Lower leg skin (tissue), 3 donors: Measurements from ENCODE around the gene ST8SIA5.

ENCODE experiments used
- POLR2A ChIP-seq, 2 donors: fragments of 450-650 bp; IDR thresholded peaks; one replicate each; pipeline ENCODE4 v1.6.1; 2016 to 2017; ENCODE audit warnings: antibody characterized with exemption in 2 of 2, mild to moderate bottlenecking in 1 of 2, moderate library complexity in 1 of 2
- TF ChIP-seq, protein P1 (sequence below), 3 donors: fragments of 450-650 bp; IDR thresholded peaks; one replicate each; pipeline ENCODE4 v1.5.1; 2016; ENCODE audit warnings: antibody characterized with exemption in 3 of 3, mild to moderate bottlenecking in 3 of 3, moderate library complexity in 2 of 3

DNA sequence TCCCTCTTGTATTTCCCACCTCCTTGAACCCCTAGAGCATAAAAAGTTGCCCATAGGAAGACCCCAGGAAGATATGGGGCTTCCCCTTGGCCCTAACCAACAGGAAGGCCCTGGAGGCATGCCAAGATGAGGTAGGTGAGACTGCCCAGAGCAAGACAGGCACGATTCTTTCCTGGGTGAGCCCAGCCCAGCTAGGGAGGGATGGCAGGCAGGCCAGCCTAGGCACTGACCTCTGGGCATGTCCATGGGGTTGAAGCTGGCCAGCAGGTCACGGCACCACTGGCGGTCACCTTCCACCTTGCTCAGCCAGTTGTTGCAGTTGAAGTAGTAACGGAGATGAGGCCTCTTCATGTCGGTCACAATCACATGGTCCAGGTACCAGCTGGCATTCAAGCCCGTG, 117.5 kb downstream of the ST8SIA5 start:
- TF ChIP-seq, protein P1, sequence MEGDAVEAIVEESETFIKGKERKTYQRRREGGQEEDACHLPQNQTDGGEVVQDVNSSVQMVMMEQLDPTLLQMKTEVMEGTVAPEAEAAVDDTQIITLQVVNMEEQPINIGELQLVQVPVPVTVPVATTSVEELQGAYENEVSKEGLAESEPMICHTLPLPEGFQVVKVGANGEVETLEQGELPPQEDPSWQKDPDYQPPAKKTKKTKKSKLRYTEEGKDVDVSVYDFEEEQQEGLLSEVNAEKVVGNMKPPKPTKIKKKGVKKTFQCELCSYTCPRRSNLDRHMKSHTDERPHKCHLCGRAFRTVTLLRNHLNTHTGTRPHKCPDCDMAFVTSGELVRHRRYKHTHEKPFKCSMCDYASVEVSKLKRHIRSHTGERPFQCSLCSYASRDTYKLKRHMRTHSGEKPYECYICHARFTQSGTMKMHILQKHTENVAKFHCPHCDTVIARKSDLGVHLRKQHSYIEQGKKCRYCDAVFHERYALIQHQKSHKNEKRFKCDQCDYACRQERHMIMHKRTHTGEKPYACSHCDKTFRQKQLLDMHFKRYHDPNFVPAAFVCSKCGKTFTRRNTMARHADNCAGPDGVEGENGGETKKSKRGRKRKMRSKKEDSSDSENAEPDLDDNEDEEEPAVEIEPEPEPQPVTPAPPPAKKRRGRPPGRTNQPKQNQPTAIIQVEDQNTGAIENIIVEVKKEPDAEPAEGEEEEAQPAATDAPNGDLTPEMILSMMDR (IDR thresholded peaks at IDR 0.05) = no peak
- no peak for TF ChIP-seq POLR2A (IDR thresholded peaks at IDR 0.05)
